ENCODE data around the gene JMJD1C. TPM values are rescaled to one million over a fixed set of nuclear protein-coding genes. Genes with fewer than 3 reads are reported as not detected.

The JMJD1C gene
- total RNA-seq, 1 experiment from 2014 or later, result 89.7 TPM

DNA sequence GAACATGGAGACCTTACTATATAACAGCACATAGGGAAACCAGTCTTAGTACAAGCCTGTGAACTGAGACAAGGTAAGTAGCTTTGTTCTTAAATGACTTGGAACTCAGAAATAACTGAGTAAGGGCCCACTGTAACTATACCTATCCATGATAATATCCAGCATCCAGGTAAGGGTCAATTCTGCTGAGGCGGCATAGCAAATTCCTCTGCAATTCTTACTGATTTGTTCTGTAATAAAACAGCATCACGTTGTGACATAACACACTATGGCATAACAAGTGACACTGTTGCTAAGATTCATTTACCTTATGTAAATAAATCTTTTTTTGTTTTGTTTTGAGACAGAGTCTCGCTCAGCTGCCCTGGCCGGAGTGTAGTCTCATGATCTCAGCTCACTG lies 97.4 kb downstream of the JMJD1C start:
- DNase-seq, result no peak
- Histone ChIP-seq H3K4me3 (ENCODE audit: low read depth, low read length) (no peak overlapping the region), H3K4me1 (peaks cover 36% of the 10 kb centered on the region), H3K9me3 (no peaks in the 10 kb centered on the region), H3K27me3 (replicated peaks; ENCODE audit: control insufficient read depth, insufficient read depth, low read length) (no peaks in the 10 kb centered on the region), H3K36me3 (ENCODE audit: control insufficient read depth, insufficient read depth, low read length) (no peaks in the 10 kb centered on the region)
- intact Hi-C loops (cut with micrococcal nuclease; ENCODE audit: unreplicated experiment), result loop anchor here (2.0 to 5.0 kb wide), 2 partner anchors 98 to 259 kb away; no protein-coding TSS in a partner anchor
- H3K27me3 Mint-ChIP-seq (ENCODE audit: insufficient read depth, unreplicated experiment), result no peaks in the 10 kb centered on the region
- CTCF ChIA-PET, result no interaction called here
- no peak overlapping the region for H3K27ac Mint-ChIP-seq (ENCODE audit: unreplicated experiment)
- POLR2A ChIA-PET, result no interaction called here
- no TSS peak for BruUV-seq (replicated peaks)
- no peak overlapping the region for H3K4me3 Mint-ChIP-seq (ENCODE audit: unreplicated experiment)
- TF ChIP-seq, protein P1, sequence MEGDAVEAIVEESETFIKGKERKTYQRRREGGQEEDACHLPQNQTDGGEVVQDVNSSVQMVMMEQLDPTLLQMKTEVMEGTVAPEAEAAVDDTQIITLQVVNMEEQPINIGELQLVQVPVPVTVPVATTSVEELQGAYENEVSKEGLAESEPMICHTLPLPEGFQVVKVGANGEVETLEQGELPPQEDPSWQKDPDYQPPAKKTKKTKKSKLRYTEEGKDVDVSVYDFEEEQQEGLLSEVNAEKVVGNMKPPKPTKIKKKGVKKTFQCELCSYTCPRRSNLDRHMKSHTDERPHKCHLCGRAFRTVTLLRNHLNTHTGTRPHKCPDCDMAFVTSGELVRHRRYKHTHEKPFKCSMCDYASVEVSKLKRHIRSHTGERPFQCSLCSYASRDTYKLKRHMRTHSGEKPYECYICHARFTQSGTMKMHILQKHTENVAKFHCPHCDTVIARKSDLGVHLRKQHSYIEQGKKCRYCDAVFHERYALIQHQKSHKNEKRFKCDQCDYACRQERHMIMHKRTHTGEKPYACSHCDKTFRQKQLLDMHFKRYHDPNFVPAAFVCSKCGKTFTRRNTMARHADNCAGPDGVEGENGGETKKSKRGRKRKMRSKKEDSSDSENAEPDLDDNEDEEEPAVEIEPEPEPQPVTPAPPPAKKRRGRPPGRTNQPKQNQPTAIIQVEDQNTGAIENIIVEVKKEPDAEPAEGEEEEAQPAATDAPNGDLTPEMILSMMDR (IDR thresholded peaks at IDR 0.05; ENCODE audit: insufficient read depth in 1 of 2, low read depth in 1 of 2, low read length in 1 of 2, severe bottlenecking in 1 of 2, unreplicated experiment in 1 of 2), result no peak
- H3K4me1 Mint-ChIP-seq (ENCODE audit: low read depth, unreplicated experiment), result peaks cover 42% of the 10 kb centered on the region
- H3K9me3 Mint-ChIP-seq (ENCODE audit: unreplicated experiment), result no peaks in the 10 kb centered on the region
- peaks cover 14% of the 10 kb centered on the region for H3K36me3 Mint-ChIP-seq (ENCODE audit: insufficient read depth, unreplicated experiment)

DNA sequence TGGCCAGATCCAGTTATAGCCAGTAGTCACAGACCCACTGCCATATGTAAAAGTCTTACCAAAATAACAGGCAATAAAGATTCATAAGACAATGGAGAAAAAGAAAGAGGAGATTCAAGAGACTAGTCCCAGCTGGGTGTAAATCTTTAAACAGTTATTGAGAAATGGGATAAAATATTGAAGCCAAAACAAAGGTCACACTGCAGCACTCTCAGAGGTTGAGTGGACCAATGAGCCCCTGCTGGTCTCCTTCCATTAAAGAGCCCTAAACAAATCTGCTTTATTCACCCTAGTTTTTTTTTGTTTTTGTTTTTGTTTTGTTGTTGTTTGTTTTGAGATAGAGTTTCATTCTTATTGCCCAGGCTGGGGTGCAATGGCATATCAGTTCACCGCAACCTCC lies 98.8 kb downstream of the JMJD1C start:
- BruUV-seq (replicated peaks), result no TSS peak
- Histone ChIP-seq H3K4me1 (peaks cover 36% of the 10 kb centered on the region), H3K27me3 (replicated peaks; ENCODE audit: control insufficient read depth, insufficient read depth, low read length) (no peaks in the 10 kb centered on the region), H3K4me3 (ENCODE audit: low read depth, low read length) (no peak overlapping the region), H3K9me3 (no peaks in the 10 kb centered on the region), H3K36me3 (ENCODE audit: control insufficient read depth, insufficient read depth, low read length) (no peaks in the 10 kb centered on the region)
- Mint-ChIP-seq H3K9me3 (ENCODE audit: unreplicated experiment) (no peaks in the 10 kb centered on the region), H3K4me1 (ENCODE audit: low read depth, unreplicated experiment) (peaks cover 42% of the 10 kb centered on the region), H3K27me3 (ENCODE audit: insufficient read depth, unreplicated experiment) (no peaks in the 10 kb centered on the region), H3K4me3 (ENCODE audit: unreplicated experiment) (no peak overlapping the region), H3K27ac (ENCODE audit: unreplicated experiment) (no peak overlapping the region), H3K36me3 (ENCODE audit: insufficient read depth, unreplicated experiment) (peaks cover 15% of the 10 kb centered on the region)
- TF ChIP-seq, protein P1 (IDR thresholded peaks at IDR 0.05; ENCODE audit: insufficient read depth in 1 of 2, low read depth in 1 of 2, low read length in 1 of 2, severe bottlenecking in 1 of 2, unreplicated experiment in 1 of 2), result no peak
- no peak for DNase-seq
- intact Hi-C loops (cut with micrococcal nuclease; ENCODE audit: unreplicated experiment), result loop anchor here (2.0 to 5.0 kb wide), 2 partner anchors 98 to 260 kb away; no protein-coding TSS in a partner anchor
- CTCF ChIA-PET, result no interaction called here
- POLR2A ChIA-PET, result interaction anchor here (0.6 kb wide), 1 partner anchor 98 kb away, joined by 3 read pairs; no protein-coding TSS in a partner anchor

DNA sequence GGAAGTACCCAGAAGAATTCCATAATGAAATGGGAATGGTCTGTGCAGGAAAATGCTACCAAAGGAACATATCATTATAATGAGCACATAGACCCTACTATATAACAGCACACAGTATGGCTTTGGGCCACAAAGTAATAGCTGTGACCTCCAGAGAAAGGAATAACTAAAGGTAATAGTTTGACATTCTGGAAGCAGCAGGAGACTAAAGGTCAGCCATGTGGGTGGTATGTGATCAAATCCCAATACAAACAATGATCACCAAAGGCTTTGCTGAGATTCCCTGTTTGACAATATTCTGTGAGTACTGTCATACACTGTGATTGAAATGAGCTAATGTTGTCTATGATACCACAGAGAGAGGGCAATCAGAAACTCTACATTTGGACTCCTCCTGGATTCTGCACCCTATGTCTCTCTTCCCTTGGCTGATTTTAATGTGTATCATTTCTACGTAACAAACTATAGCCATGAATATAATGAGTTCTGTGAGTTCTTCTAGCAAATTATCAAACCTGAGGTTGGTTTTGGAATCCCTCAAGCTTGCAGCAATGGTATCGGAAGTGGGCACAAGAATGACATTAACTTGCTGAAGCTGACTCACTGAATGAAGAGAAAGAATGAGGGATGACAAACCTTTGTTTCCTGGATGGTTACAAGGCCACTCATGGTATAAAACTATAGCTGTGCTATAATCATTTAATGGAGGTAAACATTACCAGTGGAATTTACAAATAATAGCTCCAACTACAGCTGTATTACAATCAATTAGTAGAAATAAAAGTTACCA lies 99.6 kb downstream of the JMJD1C start:
- no peaks in the 10 kb centered on the region for H3K36me3 ChIP-seq (ENCODE audit: control insufficient read depth, insufficient read depth, low read length)
- intact Hi-C loops (cut with micrococcal nuclease; ENCODE audit: unreplicated experiment), result loop anchor here (2.0 to 5.0 kb wide), 2 partner anchors 97 to 261 kb away; no protein-coding TSS in a partner anchor
- no peaks in the 10 kb centered on the region for H3K27me3 Mint-ChIP-seq (ENCODE audit: insufficient read depth, unreplicated experiment)
- TF ChIP-seq, protein P1 (IDR thresholded peaks at IDR 0.05; ENCODE audit: insufficient read depth in 1 of 2, low read depth in 1 of 2, low read length in 1 of 2, severe bottlenecking in 1 of 2, unreplicated experiment in 1 of 2), result no peak
- H3K27me3 ChIP-seq (replicated peaks; ENCODE audit: control insufficient read depth, insufficient read depth, low read length), result no peaks in the 10 kb centered on the region
- CTCF ChIA-PET, result interaction anchor here (0.5 kb wide), 1 partner anchor 199 kb away, joined by 3 read pairs; no protein-coding TSS in a partner anchor
- peaks cover 15% of the 10 kb centered on the region for H3K36me3 Mint-ChIP-seq (ENCODE audit: insufficient read depth, unreplicated experiment)
- peaks cover 42% of the 10 kb centered on the region for H3K4me1 Mint-ChIP-seq (ENCODE audit: low read depth, unreplicated experiment)
- peaks cover 36% of the 10 kb centered on the region for H3K4me1 ChIP-seq
- peak in 1 of 2 experiments; percentile 44 for DNase-seq
- BruUV-seq (replicated peaks), result no TSS peak
- H3K9me3 ChIP-seq, result no peaks in the 10 kb centered on the region
- no peaks in the 10 kb centered on the region for H3K9me3 Mint-ChIP-seq (ENCODE audit: unreplicated experiment)
- H3K4me3 Mint-ChIP-seq (ENCODE audit: unreplicated experiment), result no peak overlapping the region
- POLR2A ChIA-PET, result interaction anchor here (0.6 kb wide), 1 partner anchor 98 kb away, joined by 3 read pairs; no protein-coding TSS in a partner anchor
- H3K27ac Mint-ChIP-seq (ENCODE audit: unreplicated experiment), result peak overlapping the region; percentile 21
- H3K4me3 ChIP-seq (ENCODE audit: low read depth, low read length), result no peak overlapping the region

Measured in Caco-2 (cell line).